ENCODE data around the gene ABCC4. TPM values are rescaled to one million over a fixed set of nuclear protein-coding genes. Genes with fewer than 3 reads are reported as not detected.

ABCC4 gene
- polyA plus RNA-seq, 2 donors, result 0.55 to 1.4 TPM

DNA sequence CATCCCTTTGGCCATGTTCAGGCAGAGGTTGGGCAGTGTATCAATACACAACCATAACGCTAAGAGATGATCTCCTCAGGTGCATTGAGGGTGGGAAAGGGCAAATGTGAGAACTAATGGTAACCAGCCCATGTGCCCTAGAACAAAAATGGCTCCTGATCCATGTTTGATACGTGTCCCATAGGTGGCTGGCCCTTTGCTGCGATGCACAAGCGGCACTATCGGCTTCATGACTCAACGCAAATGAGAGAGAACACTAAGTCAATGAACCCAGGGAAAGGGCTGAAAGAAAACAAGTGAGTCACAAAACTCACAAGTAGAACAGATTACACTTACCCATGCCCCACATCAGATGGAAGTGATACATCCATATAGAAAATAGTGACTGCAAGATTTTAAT lies 201.7 kb downstream of the ABCC4 start:
- WGBS, 2 donors, result 79 to 89% methylated on average over 6 of the region's 6 CpGs
- no peaks in the 10 kb centered on the region for H3K4me1 ChIP-seq (ENCODE audit: control insufficient read depth in 2 of 2, insufficient read depth in 2 of 2, low read length in 1 of 2)
- H3K36me3 ChIP-seq (ENCODE audit: control insufficient read depth in 2 of 2, insufficient read depth in 2 of 2, low read length in 1 of 2), result no peaks in the 10 kb centered on the region
- no peak overlapping the region for H3K4me3 ChIP-seq (ENCODE audit: low read depth in 1 of 2, low read length in 2 of 2)
- H3K9me3 ChIP-seq (ENCODE audit: control insufficient read depth in 2 of 2, insufficient read depth in 1 of 2, low read depth in 1 of 2, low read length in 1 of 2), result no peaks in the 10 kb centered on the region
- H3K27ac ChIP-seq (ENCODE audit: low read depth in 2 of 2, low read length in 1 of 2), result no peak overlapping the region
- H3K27me3 ChIP-seq (ENCODE audit: control insufficient read depth in 1 of 2, insufficient read depth in 2 of 2, low read length in 2 of 2), result no peaks in the 10 kb centered on the region

DNA sequence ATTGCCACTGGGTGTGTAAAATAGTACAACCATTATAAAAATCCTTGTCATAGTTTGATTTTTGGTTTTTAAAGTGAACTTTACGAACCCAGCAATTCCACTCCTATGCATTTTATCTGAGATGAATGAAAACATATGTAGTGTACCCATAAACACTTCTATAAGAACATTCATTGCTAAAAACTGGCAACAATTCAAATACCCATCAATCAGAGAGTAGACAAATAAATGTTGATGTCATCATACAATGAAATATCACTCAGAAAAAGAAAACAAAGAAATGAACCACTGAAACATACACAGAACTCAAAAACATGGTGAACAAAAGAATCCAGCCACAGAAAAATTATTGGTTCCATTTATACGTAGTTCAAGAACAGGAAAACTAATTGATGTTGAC lies 202.3 kb downstream of the ABCC4 start:
- Histone ChIP-seq H3K36me3 (ENCODE audit: control insufficient read depth in 2 of 2, insufficient read depth in 2 of 2, low read length in 1 of 2) (no peaks in the 10 kb centered on the region), H3K27me3 (ENCODE audit: control insufficient read depth in 1 of 2, insufficient read depth in 2 of 2, low read length in 2 of 2) (no peaks in the 10 kb centered on the region), H3K4me1 (ENCODE audit: control insufficient read depth in 2 of 2, insufficient read depth in 2 of 2, low read length in 1 of 2) (no peaks in the 10 kb centered on the region), H3K4me3 (ENCODE audit: low read depth in 1 of 2, low read length in 2 of 2) (no peak overlapping the region), H3K9me3 (ENCODE audit: control insufficient read depth in 2 of 2, insufficient read depth in 1 of 2, low read depth in 1 of 2, low read length in 1 of 2) (no peaks in the 10 kb centered on the region), H3K27ac (ENCODE audit: low read depth in 2 of 2, low read length in 1 of 2) (no peak overlapping the region)
- 83 to 84% methylated on average over 2 of the region's 2 CpGs for WGBS, 2 donors

DNA sequence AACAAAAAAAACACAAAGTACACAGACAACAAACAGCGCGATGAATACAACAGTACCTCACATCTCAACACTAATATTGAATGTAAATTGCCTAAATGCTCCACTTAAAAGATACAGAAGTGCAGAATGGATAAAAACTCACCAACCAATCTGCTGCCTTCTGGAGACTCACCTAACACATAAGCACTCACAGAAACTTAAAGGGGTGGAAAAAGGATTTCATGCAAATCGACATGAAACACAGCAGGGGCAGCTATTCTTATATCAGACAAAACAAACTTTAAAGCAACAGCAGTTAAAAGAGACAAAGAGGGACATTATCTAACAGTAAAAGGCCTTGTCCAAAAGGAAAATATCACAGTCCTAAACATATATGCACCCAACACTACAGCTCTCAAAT lies 209.5 kb downstream of the ABCC4 start:
- no peak overlapping the region for H3K4me3 ChIP-seq (ENCODE audit: low read depth in 1 of 2, low read length in 2 of 2)
- no peaks in the 10 kb centered on the region for H3K27me3 ChIP-seq (ENCODE audit: control insufficient read depth in 1 of 2, insufficient read depth in 2 of 2, low read length in 2 of 2)
- 92 to 96% methylated on average over 3 of the region's 3 CpGs for WGBS, 2 donors
- H3K27ac ChIP-seq (ENCODE audit: low read depth in 2 of 2, low read length in 1 of 2), result no peak overlapping the region
- H3K4me1 ChIP-seq (ENCODE audit: control insufficient read depth in 2 of 2, insufficient read depth in 2 of 2, low read length in 1 of 2), result no peaks in the 10 kb centered on the region
- H3K36me3 ChIP-seq (ENCODE audit: control insufficient read depth in 2 of 2, insufficient read depth in 2 of 2, low read length in 1 of 2), result peaks cover 0 to 2% of the 10 kb centered on the region in 2 donors
- no peaks in the 10 kb centered on the region for H3K9me3 ChIP-seq (ENCODE audit: control insufficient read depth in 2 of 2, insufficient read depth in 1 of 2, low read depth in 1 of 2, low read length in 1 of 2)

DNA sequence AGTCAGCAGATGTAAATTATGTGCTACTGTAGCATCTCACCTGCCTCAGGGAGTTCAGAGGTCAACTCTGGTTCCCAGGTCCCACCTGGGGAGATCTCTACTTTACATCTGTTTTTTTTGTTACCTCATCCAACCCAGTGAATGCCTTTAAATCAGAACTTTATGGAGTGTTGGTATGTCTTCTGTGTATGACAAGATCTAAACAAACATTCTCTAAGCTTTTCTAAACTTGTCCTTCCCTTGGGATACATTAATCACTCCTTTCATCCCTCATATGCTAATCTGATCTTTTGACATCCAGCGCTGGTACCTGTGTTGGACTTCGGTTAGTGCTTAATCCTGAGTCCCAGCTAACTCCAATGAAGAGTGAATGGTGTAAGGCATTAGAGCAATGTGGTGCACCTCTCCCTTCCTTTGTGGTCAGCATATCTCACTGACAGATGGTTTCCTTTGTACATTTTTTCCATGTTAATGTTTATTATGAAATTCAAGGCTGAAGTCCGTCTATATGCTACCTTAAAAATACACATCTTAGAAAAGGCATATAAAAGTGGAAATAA lies 213.4 kb downstream of the ABCC4 start:
- H3K27ac ChIP-seq (ENCODE audit: low read depth in 2 of 2, low read length in 1 of 2), result no peak overlapping the region
- WGBS, 2 donors, result 59 to 68% methylated on average over 3 of the region's 3 CpGs
- H3K27me3 ChIP-seq (ENCODE audit: control insufficient read depth in 1 of 2, insufficient read depth in 2 of 2, low read length in 2 of 2), result no peaks in the 10 kb centered on the region

DNA sequence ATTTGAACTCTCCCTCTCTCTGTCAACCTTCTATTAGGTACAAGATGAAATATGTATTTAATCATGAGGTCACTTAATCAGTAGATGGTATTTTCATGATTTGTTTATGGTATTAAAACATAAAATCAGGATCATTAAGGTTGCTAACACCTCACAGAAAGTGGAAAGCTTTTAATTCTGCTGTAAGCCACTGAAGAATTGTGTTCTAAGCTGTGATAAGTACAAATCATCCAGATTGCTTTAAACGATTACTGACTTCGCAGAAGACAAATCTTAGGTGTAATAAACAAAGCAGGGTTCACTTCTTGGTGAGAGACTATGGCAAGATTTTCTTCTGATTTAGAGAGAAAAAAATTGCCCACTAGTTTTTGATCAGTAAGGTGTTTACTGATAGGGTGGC lies 214.5 kb downstream of the ABCC4 start:
- H3K4me3 ChIP-seq (ENCODE audit: low read depth in 1 of 2, low read length in 2 of 2), result no peak overlapping the region
- H3K27me3 ChIP-seq (ENCODE audit: control insufficient read depth in 1 of 2, insufficient read depth in 2 of 2, low read length in 2 of 2), result no peaks in the 10 kb centered on the region
- H3K27ac ChIP-seq (ENCODE audit: low read depth in 2 of 2, low read length in 1 of 2), result no peak overlapping the region
- H3K36me3 ChIP-seq (ENCODE audit: control insufficient read depth in 2 of 2, insufficient read depth in 2 of 2, low read length in 1 of 2), result peaks cover 0 to 2% of the 10 kb centered on the region in 2 donors
- H3K4me1 ChIP-seq (ENCODE audit: control insufficient read depth in 2 of 2, insufficient read depth in 2 of 2, low read length in 1 of 2), result no peaks in the 10 kb centered on the region
- WGBS, 2 donors, result 72 to 77% methylated on average over 2 of the region's 2 CpGs
- no peaks in the 10 kb centered on the region for H3K9me3 ChIP-seq (ENCODE audit: control insufficient read depth in 2 of 2, insufficient read depth in 1 of 2, low read depth in 1 of 2, low read length in 1 of 2)

More for the DNA sequence above, 213.4 kb downstream of the ABCC4 start:
- H3K36me3 ChIP-seq (ENCODE audit: control insufficient read depth in 2 of 2, insufficient read depth in 2 of 2, low read length in 1 of 2), result peaks cover 0 to 2% of the 10 kb centered on the region in 2 donors
- no peak overlapping the region for H3K4me3 ChIP-seq (ENCODE audit: low read depth in 1 of 2, low read length in 2 of 2)
- H3K4me1 ChIP-seq (ENCODE audit: control insufficient read depth in 2 of 2, insufficient read depth in 2 of 2, low read length in 1 of 2), result no peaks in the 10 kb centered on the region
- H3K9me3 ChIP-seq (ENCODE audit: control insufficient read depth in 2 of 2, insufficient read depth in 1 of 2, low read depth in 1 of 2, low read length in 1 of 2), result no peaks in the 10 kb centered on the region

DNA sequence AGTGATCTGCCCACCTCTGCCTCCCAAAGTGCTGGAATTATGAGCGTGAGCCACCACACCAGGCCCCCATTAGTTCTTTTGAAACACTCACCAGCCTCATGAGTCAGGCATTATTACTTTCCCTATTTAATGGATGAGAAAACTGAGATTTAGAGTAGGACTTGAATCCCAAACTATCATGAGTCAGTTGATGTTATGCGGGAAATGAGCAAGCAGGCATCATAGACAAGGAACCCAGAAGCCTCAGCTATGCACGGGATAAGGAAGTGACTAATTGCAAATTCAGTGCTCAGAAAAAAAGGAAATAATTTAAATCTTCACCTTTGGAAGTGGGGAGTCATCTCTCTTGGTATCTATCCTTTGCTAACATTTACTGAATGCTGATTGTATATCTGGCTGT lies 217.5 kb downstream of the ABCC4 start:
- H3K36me3 ChIP-seq (ENCODE audit: control insufficient read depth in 2 of 2, insufficient read depth in 2 of 2, low read length in 1 of 2), result no peaks in the 10 kb centered on the region
- no peak overlapping the region for H3K4me3 ChIP-seq (ENCODE audit: low read depth in 1 of 2, low read length in 2 of 2)
- H3K27me3 ChIP-seq (ENCODE audit: control insufficient read depth in 1 of 2, insufficient read depth in 2 of 2, low read length in 2 of 2), result no peaks in the 10 kb centered on the region
- no peaks in the 10 kb centered on the region for H3K4me1 ChIP-seq (ENCODE audit: control insufficient read depth in 2 of 2, insufficient read depth in 2 of 2, low read length in 1 of 2)
- H3K27ac ChIP-seq (ENCODE audit: low read depth in 2 of 2, low read length in 1 of 2), result no peak overlapping the region
- no peaks in the 10 kb centered on the region for H3K9me3 ChIP-seq (ENCODE audit: control insufficient read depth in 2 of 2, insufficient read depth in 1 of 2, low read depth in 1 of 2, low read length in 1 of 2)
- WGBS, 2 donors, result 76 to 79% methylated on average over 3 of the region's 3 CpGs

DNA sequence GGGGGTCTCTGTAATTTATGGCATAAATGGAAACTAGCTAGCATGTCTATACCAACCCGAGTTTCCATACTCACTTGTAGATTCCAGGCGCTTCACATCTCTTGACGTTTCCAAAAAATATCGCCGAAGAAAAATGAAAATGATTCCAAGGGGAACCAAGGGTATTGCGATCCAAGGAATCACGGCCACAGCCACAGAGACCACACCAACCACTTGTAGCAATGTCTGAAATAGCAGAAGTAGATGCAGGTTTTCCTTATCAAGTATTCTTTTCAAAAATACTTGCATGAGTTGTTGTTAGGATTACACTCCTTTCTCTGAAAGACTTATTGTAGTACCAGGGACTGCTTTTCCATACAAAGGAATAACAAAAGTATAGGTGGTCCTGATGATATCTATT lies 218.2 kb downstream of the ABCC4 start:
- Histone ChIP-seq H3K27me3 (ENCODE audit: control insufficient read depth in 1 of 2, insufficient read depth in 2 of 2, low read length in 2 of 2) (no peaks in the 10 kb centered on the region), H3K4me3 (ENCODE audit: low read depth in 1 of 2, low read length in 2 of 2) (no peak overlapping the region), H3K4me1 (ENCODE audit: control insufficient read depth in 2 of 2, insufficient read depth in 2 of 2, low read length in 1 of 2) (no peaks in the 10 kb centered on the region), H3K27ac (ENCODE audit: low read depth in 2 of 2, low read length in 1 of 2) (no peak overlapping the region), H3K9me3 (ENCODE audit: control insufficient read depth in 2 of 2, insufficient read depth in 1 of 2, low read depth in 1 of 2, low read length in 1 of 2) (no peaks in the 10 kb centered on the region), H3K36me3 (ENCODE audit: control insufficient read depth in 2 of 2, insufficient read depth in 2 of 2, low read length in 1 of 2) (no peaks in the 10 kb centered on the region)
- 96% methylated on average over 7 of the region's 7 CpGs for WGBS, 2 donors

DNA sequence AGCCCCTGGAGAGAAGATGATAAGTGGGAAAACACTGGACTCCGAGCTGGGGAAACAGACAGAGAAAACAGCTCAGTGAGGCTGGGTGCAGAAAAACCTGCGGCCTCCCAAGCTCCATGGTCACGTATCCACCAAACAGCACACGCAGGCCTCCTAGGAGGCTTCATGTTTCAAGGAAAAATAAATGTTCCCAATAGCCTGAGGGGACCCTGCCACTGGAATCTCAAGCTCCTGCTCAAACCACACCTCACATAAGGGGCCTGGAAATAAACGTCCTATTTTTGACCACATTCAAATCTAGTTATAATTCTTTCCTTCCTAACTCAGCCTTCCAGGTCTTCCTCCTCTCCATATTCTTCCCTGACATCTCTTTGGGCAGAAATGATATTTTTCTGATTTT lies 225.7 kb downstream of the ABCC4 start:
- H3K9me3 ChIP-seq (ENCODE audit: control insufficient read depth in 2 of 2, insufficient read depth in 1 of 2, low read depth in 1 of 2, low read length in 1 of 2), result no peaks in the 10 kb centered on the region
- no peaks in the 10 kb centered on the region for H3K36me3 ChIP-seq (ENCODE audit: control insufficient read depth in 2 of 2, insufficient read depth in 2 of 2, low read length in 1 of 2)
- H3K27me3 ChIP-seq (ENCODE audit: control insufficient read depth in 1 of 2, insufficient read depth in 2 of 2, low read length in 2 of 2), result no peaks in the 10 kb centered on the region
- no peak overlapping the region for H3K27ac ChIP-seq (ENCODE audit: low read depth in 2 of 2, low read length in 1 of 2)
- WGBS, 2 donors, result 81 to 82% methylated on average over 5 of the region's 5 CpGs
- no peak overlapping the region for H3K4me3 ChIP-seq (ENCODE audit: low read depth in 1 of 2, low read length in 2 of 2)
- no peaks in the 10 kb centered on the region for H3K4me1 ChIP-seq (ENCODE audit: control insufficient read depth in 2 of 2, insufficient read depth in 2 of 2, low read length in 1 of 2)

DNA sequence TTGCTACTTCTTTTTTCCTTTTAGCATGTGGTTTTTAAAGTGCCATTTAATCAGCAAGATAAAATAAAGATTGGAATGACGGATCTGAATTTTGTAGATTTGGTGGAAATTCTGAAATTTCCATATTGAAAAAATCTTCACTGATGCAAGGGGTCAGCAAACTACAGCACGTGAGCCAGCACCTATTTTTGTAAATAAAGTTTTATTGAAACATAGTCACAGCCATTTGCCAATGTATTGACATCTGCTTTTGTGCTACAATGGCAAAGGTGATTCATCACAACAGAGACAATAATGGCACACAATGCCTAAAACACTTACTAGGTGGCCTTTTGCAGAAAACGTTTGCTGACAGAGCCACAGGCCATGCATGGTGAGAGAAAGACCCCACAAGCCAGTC lies 226.4 kb downstream of the ABCC4 start:
- Histone ChIP-seq H3K9me3 (ENCODE audit: control insufficient read depth in 2 of 2, insufficient read depth in 1 of 2, low read depth in 1 of 2, low read length in 1 of 2) (no peaks in the 10 kb centered on the region), H3K27ac (ENCODE audit: low read depth in 2 of 2, low read length in 1 of 2) (no peak overlapping the region), H3K36me3 (ENCODE audit: control insufficient read depth in 2 of 2, insufficient read depth in 2 of 2, low read length in 1 of 2) (no peaks in the 10 kb centered on the region), H3K27me3 (ENCODE audit: control insufficient read depth in 1 of 2, insufficient read depth in 2 of 2, low read length in 2 of 2) (no peaks in the 10 kb centered on the region), H3K4me1 (ENCODE audit: control insufficient read depth in 2 of 2, insufficient read depth in 2 of 2, low read length in 1 of 2) (no peaks in the 10 kb centered on the region), H3K4me3 (ENCODE audit: low read depth in 1 of 2, low read length in 2 of 2) (no peak overlapping the region)
- 85 to 89% methylated on average over 3 of the region's 3 CpGs for WGBS, 2 donors

DNA sequence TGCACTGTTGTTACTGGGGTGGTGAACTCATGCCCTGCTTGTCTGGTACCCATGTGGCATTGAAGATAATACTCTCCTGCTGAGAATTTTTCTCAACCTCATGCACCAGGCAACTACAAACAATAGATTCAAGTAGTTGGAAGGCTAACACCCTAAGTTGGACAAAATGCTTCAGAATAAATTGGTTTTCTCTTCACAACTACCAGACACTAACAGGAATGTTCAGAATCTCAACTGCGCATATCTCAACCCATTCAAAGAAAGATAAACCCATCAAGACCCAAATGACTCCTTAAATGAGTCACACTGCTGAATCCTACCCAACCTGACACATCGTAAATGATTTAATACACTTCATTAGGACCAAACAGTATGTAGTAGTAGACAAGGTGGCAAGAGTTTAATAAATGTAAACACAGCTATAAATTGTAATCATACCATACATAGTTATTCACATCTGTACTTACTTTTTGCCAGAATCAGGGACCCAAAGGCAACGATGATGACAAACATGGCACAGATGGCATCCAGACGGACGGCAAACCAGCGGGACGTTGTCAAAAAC lies 227.4 kb downstream of the ABCC4 start:
- Histone ChIP-seq H3K4me3 (ENCODE audit: low read depth in 1 of 2, low read length in 2 of 2) (no peak overlapping the region), H3K27me3 (ENCODE audit: control insufficient read depth in 1 of 2, insufficient read depth in 2 of 2, low read length in 2 of 2) (no peaks in the 10 kb centered on the region), H3K4me1 (ENCODE audit: control insufficient read depth in 2 of 2, insufficient read depth in 2 of 2, low read length in 1 of 2) (no peaks in the 10 kb centered on the region), H3K36me3 (ENCODE audit: control insufficient read depth in 2 of 2, insufficient read depth in 2 of 2, low read length in 1 of 2) (no peaks in the 10 kb centered on the region), H3K27ac (ENCODE audit: low read depth in 2 of 2, low read length in 1 of 2) (no peak overlapping the region), H3K9me3 (ENCODE audit: control insufficient read depth in 2 of 2, insufficient read depth in 1 of 2, low read depth in 1 of 2, low read length in 1 of 2) (no peaks in the 10 kb centered on the region)
- WGBS, 2 donors, result 93% methylated on average over 7 of the region's 7 CpGs

Measured in esophagus (tissue), 2 donors.